Measurements from ENCODE around the gene DIP2C. TPM values are rescaled to one million over a fixed set of nuclear protein-coding genes. Genes with fewer than 3 reads are reported as not detected.
A peak's percentile ranks its signal among the peaks of the same experiment; 100 is the strongest.

DIP2C gene
- total RNA-seq, 1 donor, result 19.9 TPM

GRCh38 chr10:489330-489729 lies 200.1 kb downstream of the DIP2C start:
- no peak for TF ChIP-seq CTCF (IDR thresholded peaks at IDR 0.05; ENCODE audit: insufficient read depth, low read depth, low read length)
- no peak overlapping the region for H3K4me3 ChIP-seq (ENCODE audit: low read depth, low read length)
- DNase-seq (ENCODE audit: low read depth), result no peak

GRCh38 chr10:488933-489215 lies 200.6 kb downstream of the DIP2C start:
- DNase-seq (ENCODE audit: low read depth), result no peak
- no peak for TF ChIP-seq CTCF (IDR thresholded peaks at IDR 0.05; ENCODE audit: insufficient read depth, low read depth, low read length)
- no peak overlapping the region for H3K4me3 ChIP-seq (ENCODE audit: low read depth, low read length)

GRCh38 chr10:488081-488932 lies 201.2 kb downstream of the DIP2C start:
- no peak for TF ChIP-seq CTCF (IDR thresholded peaks at IDR 0.05; ENCODE audit: insufficient read depth, low read depth, low read length)
- no peak for DNase-seq (ENCODE audit: low read depth)
- H3K4me3 ChIP-seq (ENCODE audit: low read depth, low read length), result no peak overlapping the region

GRCh38 chr10:486666-487322 lies 202.7 kb downstream of the DIP2C start:
- H3K4me3 ChIP-seq (ENCODE audit: low read depth, low read length), result no peak overlapping the region
- TF ChIP-seq CTCF (IDR thresholded peaks at IDR 0.05; ENCODE audit: insufficient read depth, low read depth, low read length), result no peak
- DNase-seq (ENCODE audit: low read depth), result no peak

GRCh38 chr10:486206-486605 lies 203.3 kb downstream of the DIP2C start:
- no peak overlapping the region for H3K4me3 ChIP-seq (ENCODE audit: low read depth, low read length)
- TF ChIP-seq CTCF (IDR thresholded peaks at IDR 0.05; ENCODE audit: insufficient read depth, low read depth, low read length), result no peak
- peak; percentile 51 for DNase-seq (ENCODE audit: low read depth)

GRCh38 chr10:485776-486175 lies 203.7 kb downstream of the DIP2C start:
- TF ChIP-seq CTCF (IDR thresholded peaks at IDR 0.05; ENCODE audit: insufficient read depth, low read depth, low read length), result no peak
- DNase-seq (ENCODE audit: low read depth), result no peak
- H3K4me3 ChIP-seq (ENCODE audit: low read depth, low read length), result no peak overlapping the region
